ENCODE results near the gene ANKRD18A. TPM values are rescaled to one million over a fixed set of nuclear protein-coding genes. Genes with fewer than 3 reads are reported as not detected.

ANKRD18A gene
- total and polyA plus RNA-seq, 2 of the 8 experiments (the other 6 are each of a cell fraction or from before 2014, with no cell fraction given) = 0.68 to 4.0 TPM

DNA sequence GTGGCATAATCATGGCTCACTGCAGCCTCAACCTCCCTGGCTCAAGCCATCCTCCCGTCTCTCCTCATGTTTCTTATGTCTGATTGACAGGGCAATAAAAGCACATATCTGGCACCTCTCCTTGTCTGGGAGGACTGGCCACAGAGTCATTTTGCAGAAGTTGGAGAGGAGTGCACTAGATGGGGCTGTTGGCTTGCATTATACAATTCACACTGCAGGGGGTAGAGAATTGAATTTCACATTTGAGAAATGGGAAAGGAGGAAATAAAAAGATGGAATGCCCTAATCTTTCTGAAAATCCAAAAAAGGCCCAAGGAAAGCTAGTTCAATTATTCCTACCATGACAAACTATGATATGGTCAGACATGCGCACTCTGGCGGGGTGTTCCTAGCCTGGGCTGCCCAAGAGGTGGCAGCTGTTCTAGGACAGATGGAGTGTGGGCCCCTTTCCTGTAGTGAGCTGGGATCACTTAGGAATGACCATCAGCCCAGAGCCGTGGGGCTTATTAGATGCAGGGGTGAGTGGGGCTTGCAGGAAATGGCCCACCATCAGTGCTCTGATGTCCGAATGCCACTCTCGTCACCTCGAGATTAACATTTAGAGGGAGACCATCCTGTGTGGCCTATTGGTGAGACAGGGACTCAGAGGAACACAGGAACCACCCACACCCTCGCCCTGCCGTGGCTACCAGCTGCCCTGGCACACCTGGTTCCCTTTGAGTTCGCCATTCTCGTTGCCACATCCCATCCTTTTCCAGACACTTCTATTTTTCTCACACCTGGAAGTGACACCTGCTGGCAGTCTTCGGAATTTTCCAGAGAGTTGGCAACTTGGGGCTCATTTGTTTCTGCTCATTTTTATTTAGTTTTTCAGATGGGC, 21.8 kb upstream of the ANKRD18A start (continued):
- peak; percentile 28 to 65 (median 58) for TF ChIP-seq CTCF (IDR thresholded peaks at IDR 0.05; ENCODE audit: control extremely low read depth in 1 of 3, insufficient read depth in 1 of 3, low read depth in 1 of 3, low read length in 3 of 3)

All from H1 (cell line).